Loucy (cell line): ENCODE measurements around the gene VMA21.

ENCODE experiments used
- CTCF ChIP-seq: fragments of 200-600 bp; sonication (generic); conservative IDR thresholded peaks from 2 replicates; pipeline ENCODE4 v1.5.1; 2014; ENCODE audit warnings: mild to moderate bottlenecking, antibody characterized with exemption, low read length
- EZH2phosphoT487 ChIP-seq: fragments of 200-600 bp; IDR thresholded peaks from 2 replicates; pipeline ENCODE4 v1.6.1; 2018; ENCODE audit warnings: antibody characterized with exemption, mild to moderate bottlenecking, moderate library complexity, borderline replicate concordance

- no peak for TF ChIP-seq CTCF
- no peak for TF ChIP-seq EZH2phosphoT487
Observed at GRCh38 chrX:151391722-151392121, 5.3 kb upstream of the VMA21 start.
